ENCODE data around the gene XYLT1. TPM values are rescaled to one million over a fixed set of nuclear protein-coding genes. Genes with fewer than 3 reads are reported as not detected.

The XYLT1 gene
- polyA plus RNA-seq, 1 of the 3 experiments (the other 2 are of a cell fraction): 17.6 TPM

GRCh38 chr16:17294856-17295255 lies 175.9 kb downstream of the XYLT1 start:
- Histone ChIP-seq H3K4me1 (ENCODE audit: control insufficient read depth in 1 of 2, insufficient read depth in 2 of 2, low read depth in 1 of 2, low read length in 1 of 2) (peaks cover 0 to 26% of the 10 kb centered on the region in 2 experiments; a peak in 2 of 4 replicates), H3K79me2 (ENCODE audit: insufficient read depth) (peaks cover 98% of the 10 kb centered on the region), H3K9me3 (no peaks in the 10 kb centered on the region), H3F3A (replicated peaks; ENCODE audit: insufficient read depth) (peaks cover 14% of the 10 kb centered on the region), H3K9ac (no peak overlapping the region), H3K4me2 (no peak overlapping the region), H2AFZ (ENCODE audit: low read depth) (no peak overlapping the region), H3K27me3 (ENCODE audit: insufficient read depth) (no peaks in the 10 kb centered on the region), H3K9me2 (no peaks in the 10 kb centered on the region), H3K4me3 (ENCODE audit: low read depth in 2 of 2, low read length in 1 of 2) (no peak overlapping the region), H4K20me1 (ENCODE audit: insufficient read depth) (peaks cover 98% of the 10 kb centered on the region), H3K27ac (ENCODE audit: low read depth in 2 of 2, low read length in 1 of 2) (no peak overlapping the region; a peak in 1 of 4 replicates), H3K36me3 (replicated peaks in 1 of 2; ENCODE audit: control insufficient read depth in 1 of 2, insufficient read depth in 2 of 2, low read length in 1 of 2) (peaks cover 0 to 9% of the 10 kb centered on the region in 2 experiments)
- TF ChIP-seq, protein P1, sequence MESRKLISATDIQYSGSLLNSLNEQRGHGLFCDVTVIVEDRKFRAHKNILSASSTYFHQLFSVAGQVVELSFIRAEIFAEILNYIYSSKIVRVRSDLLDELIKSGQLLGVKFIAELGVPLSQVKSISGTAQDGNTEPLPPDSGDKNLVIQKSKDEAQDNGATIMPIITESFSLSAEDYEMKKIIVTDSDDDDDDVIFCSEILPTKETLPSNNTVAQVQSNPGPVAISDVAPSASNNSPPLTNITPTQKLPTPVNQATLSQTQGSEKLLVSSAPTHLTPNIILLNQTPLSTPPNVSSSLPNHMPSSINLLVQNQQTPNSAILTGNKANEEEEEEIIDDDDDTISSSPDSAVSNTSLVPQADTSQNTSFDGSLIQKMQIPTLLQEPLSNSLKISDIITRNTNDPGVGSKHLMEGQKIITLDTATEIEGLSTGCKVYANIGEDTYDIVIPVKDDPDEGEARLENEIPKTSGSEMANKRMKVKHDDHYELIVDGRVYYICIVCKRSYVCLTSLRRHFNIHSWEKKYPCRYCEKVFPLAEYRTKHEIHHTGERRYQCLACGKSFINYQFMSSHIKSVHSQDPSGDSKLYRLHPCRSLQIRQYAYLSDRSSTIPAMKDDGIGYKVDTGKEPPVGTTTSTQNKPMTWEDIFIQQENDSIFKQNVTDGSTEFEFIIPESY (IDR thresholded peaks at IDR 0.05; ENCODE audit: borderline replicate concordance, low read depth): no peak
- no peak for TF ChIP-seq EZH2phosphoT487 (IDR thresholded peaks at IDR 0.05; ENCODE audit: borderline replicate concordance, low read depth)
- TF ChIP-seq MAX (IDR thresholded peaks at IDR 0.05; ENCODE audit: low read depth): no peak
- TF ChIP-seq RCOR1 (IDR thresholded peaks at IDR 0.05; ENCODE audit: low read length): no peak
- TF ChIP-seq MEF2A (IDR thresholded peaks at IDR 0.05; ENCODE audit: borderline replicate concordance, low read depth): no peak
- TF ChIP-seq, protein P2, sequence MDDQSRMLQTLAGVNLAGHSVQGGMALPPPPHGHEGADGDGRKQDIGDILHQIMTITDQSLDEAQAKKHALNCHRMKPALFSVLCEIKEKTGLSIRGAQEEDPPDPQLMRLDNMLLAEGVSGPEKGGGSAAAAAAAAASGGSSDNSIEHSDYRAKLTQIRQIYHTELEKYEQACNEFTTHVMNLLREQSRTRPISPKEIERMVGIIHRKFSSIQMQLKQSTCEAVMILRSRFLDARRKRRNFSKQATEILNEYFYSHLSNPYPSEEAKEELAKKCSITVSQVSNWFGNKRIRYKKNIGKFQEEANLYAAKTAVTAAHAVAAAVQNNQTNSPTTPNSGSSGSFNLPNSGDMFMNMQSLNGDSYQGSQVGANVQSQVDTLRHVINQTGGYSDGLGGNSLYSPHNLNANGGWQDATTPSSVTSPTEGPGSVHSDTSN (IDR thresholded peaks at IDR 0.05): no peak
- TF ChIP-seq, protein P3, sequence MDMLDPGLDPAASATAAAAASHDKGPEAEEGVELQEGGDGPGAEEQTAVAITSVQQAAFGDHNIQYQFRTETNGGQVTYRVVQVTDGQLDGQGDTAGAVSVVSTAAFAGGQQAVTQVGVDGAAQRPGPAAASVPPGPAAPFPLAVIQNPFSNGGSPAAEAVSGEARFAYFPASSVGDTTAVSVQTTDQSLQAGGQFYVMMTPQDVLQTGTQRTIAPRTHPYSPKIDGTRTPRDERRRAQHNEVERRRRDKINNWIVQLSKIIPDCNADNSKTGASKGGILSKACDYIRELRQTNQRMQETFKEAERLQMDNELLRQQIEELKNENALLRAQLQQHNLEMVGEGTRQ (IDR thresholded peaks at IDR 0.05; ENCODE audit: borderline replicate concordance, low read depth, low read length): no peak
- no peak for TF ChIP-seq TEAD4 (IDR thresholded peaks at IDR 0.05; ENCODE audit: borderline replicate concordance, insufficient read depth)
- no peak for TF ChIP-seq FOXJ3 (CRISPR knock-in tag; IDR thresholded peaks at IDR 0.05)
- ChIA-PET POLR2A (no interaction called here), CTCF (interaction anchor here (1.0 to 1.7 kb wide), 2 partner anchors 82 to 173 kb away, joined by 3 to 7 read pairs; no protein-coding TSS in a partner anchor)
- WGBS (ENCODE audit: low lambda C conversion rate): 77% methylated on average over 3 of the region's 3 CpGs
- no peak for DNase-seq

DNA sequence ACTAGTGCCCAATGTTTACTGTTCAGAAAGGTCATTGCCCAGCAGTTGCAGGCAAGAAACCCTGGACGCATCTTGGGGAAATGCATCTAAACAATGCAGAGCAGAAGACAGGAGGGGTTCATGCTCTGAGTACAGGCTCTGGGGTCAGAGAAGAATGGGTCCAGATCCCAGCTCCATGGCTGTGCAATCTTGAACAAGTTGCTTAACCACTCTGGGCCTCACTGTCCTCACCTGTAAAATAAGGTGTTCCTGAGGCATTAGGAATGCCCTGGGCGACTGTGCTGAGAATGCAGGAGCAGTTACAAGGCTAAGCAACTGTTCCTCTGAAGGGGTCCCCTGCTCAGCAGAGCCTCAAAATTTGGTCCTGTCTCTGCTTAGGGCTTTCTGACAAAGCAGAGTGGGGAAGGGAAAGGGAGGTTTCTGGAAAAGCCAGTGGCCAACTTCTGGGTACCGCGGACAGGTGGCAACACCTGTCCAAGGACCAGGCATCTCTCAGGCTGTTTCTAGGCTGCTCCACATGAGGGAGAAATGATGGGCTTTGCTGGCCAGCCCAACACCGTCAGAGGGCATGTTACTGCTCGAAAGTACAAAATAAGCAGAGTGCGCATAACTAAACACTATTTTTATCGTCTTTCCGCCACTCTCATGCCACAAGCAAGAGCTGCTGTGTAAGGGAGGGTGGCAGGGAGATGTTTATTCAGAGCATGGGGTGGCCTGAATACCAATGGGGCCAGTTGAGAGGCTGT lies 176.8 kb downstream of the XYLT1 start:
- H3K36me3 ChIP-seq (replicated peaks in 1 of 2; ENCODE audit: control insufficient read depth in 1 of 2, insufficient read depth in 2 of 2, low read length in 1 of 2): peaks cover 0 to 10% of the 10 kb centered on the region in 2 experiments
- no peak for DNase-seq
- H3K4me2 ChIP-seq: no peak overlapping the region
- H4K20me1 ChIP-seq (ENCODE audit: insufficient read depth): peaks cover 98% of the 10 kb centered on the region
- H3K27ac ChIP-seq (ENCODE audit: low read depth in 2 of 2, low read length in 1 of 2): no peak overlapping the region; a peak in 1 of 4 replicates
- H3K4me3 ChIP-seq (ENCODE audit: low read depth in 2 of 2, low read length in 1 of 2): no peak overlapping the region
- no peaks in the 10 kb centered on the region for H3K27me3 ChIP-seq (ENCODE audit: insufficient read depth)
- ChIA-PET POLR2A (no interaction called here), CTCF (no interaction called here)
- WGBS (ENCODE audit: low lambda C conversion rate): 84% methylated on average over 8 of the region's 9 CpGs
- peaks cover 98% of the 10 kb centered on the region for H3K79me2 ChIP-seq (ENCODE audit: insufficient read depth)
- H3K9me3 ChIP-seq: no peaks in the 10 kb centered on the region
- no peak for TF ChIP-seq SMC3 (IDR thresholded peaks at IDR 0.05; ENCODE audit: low read depth, low read length)
- TF ChIP-seq MEF2A (IDR thresholded peaks at IDR 0.05; ENCODE audit: borderline replicate concordance, low read depth): no peak
- TF ChIP-seq NRF1 (IDR thresholded peaks at IDR 0.05; ENCODE audit: low read depth, low read length): no peak
- TF ChIP-seq TEAD4 (IDR thresholded peaks at IDR 0.05; ENCODE audit: borderline replicate concordance, insufficient read depth): no peak
- TF ChIP-seq GABPA (IDR thresholded peaks at IDR 0.05; ENCODE audit: low read depth): no peak
- H3K9ac ChIP-seq: no peak overlapping the region
- H2AFZ ChIP-seq (ENCODE audit: low read depth): no peak overlapping the region
- H3K9me2 ChIP-seq: no peaks in the 10 kb centered on the region
- peaks cover 0 to 23% of the 10 kb centered on the region in 2 experiments; a peak in 2 of 4 replicates for H3K4me1 ChIP-seq (ENCODE audit: control insufficient read depth in 1 of 2, insufficient read depth in 2 of 2, low read depth in 1 of 2, low read length in 1 of 2)
- H3F3A ChIP-seq (replicated peaks; ENCODE audit: insufficient read depth): peaks cover 16% of the 10 kb centered on the region

Measured in SK-N-SH (cell line).